DMS 273 treated with DMSO at 0.1 percent for 48 hours (cell line): ENCODE measurements around the gene MSLN.

Experiments used
- DNase-seq: peaks from one replicate; lab custom pipeline; 2025; lab: John Stamatoyannopoulos, UW

Gene MSLN

GRCh38 chr16:760545-761343, at the start of gene MSLN:
MSLN (plus strand) TSS chr16:760734; CDS start chr16:762681, 1,947 bp downstream.
- no peak for DNase-seq

DNA sequence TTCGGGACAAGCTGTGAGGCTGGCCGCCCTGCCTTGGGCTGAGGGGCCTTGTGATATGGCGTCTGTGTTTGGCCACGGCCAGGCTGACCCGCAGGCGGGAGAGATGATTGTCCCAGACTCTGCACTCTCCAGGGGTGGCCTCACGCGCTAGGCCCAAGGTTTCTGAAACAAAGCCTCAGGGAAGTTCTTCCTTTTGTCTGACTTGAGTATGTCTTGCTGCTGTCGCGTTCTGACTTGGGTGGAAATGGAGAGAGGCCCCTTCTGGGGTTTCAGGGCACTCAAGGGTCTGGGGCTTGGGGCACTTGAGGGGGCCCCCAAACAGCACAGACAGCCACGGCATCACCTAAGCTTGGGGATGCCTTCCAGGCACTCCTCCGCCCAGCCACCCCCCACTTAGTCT, 49.5 kb upstream of the MSLN start:
- no peak for DNase-seq

GRCh38 chr16:711548-712320, 48.8 kb upstream of the MSLN start:
- no peak for DNase-seq

GRCh38 chr16:712740-713250, 47.7 kb upstream of the MSLN start:
- DNase-seq = peak; percentile 37

- DNase-seq = no peak
These were observed 46.5 kb upstream of the MSLN start for GRCh38 chr16:714079-714478.

DNA sequence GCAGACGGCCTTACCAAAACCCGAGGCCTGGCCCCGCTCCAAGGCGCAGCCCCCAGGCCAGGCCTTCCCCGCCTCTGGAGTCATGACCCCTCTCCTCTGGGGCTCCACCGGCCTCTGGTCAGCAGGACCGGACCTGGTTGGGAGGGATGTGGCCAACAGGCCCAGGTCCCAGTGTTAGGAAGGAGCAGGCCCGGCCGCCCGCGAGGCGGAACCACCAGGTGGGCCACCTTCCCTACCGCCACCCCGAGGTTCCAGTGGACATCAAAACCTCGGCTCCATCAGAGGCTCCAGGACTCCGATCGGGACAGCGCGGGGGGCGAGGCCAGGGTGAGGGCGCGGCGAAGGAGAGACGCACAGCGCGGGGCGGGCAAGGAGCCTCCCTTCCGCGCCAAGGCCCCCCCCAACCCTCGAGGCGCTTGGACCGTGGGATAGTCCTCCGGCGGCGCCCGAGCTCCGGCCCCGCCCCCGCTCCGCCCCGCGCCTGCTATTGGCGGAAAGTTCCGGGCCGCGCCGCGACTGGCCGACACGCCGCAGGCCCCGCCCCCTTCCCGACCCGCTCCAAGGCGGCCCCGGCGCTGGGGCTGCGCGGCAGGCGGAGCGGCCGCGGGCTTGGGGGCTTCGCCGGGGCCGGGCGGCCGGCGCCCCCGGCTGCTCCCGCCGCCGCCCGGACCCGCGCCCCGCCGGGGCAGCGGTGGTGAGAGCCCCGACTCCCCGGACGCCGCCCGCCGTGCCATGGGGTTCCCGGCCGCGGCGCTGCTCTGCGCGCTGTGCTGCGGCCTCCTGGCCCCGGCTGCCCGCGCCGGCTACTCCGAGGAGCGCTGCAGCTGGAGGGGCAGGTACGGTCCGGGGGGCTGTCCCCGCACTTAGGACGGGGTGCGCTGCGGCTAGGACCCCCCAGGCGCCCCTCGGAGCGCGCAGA, 45.7 kb upstream of the MSLN start, which contains the start of gene METRN:
METRN (plus strand) TSS at position 561 of the 919 bp plus-strand sequence; CDS start at position 733, 172 bp downstream.
- peak; percentile 58 for DNase-seq

DNA sequence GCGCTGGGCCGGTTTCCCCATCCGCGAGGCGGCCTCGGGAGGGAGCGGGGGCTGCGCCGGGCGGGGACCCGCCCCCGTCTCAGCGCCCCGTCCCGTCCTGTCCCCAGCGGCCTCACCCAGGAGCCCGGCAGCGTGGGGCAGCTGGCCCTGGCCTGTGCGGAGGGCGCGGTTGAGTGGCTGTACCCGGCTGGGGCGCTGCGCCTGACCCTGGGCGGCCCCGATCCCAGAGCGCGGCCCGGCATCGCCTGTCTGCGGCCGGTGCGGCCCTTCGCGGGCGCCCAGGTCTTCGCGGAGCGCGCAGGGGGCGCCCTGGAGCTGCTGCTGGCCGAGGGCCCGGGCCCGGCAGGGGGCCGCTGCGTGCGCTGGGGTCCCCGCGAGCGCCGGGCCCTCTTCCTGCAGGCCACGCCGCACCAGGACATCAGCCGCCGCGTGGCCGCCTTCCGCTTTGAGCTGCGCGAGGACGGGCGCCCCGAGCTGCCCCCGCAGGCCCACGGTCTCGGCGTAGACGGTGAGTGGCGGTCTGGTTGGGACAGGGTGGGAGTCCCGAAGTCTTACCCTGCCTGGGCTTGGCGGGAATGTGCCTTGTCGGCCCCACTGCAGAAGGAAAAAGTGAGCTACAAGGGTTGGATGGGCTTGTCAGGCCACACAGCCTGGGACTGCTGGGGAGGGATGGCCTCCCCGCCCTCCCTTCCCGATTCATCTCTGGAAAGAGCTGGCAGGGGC, 44.9 kb upstream of the MSLN start:
- no peak for DNase-seq

DNA sequence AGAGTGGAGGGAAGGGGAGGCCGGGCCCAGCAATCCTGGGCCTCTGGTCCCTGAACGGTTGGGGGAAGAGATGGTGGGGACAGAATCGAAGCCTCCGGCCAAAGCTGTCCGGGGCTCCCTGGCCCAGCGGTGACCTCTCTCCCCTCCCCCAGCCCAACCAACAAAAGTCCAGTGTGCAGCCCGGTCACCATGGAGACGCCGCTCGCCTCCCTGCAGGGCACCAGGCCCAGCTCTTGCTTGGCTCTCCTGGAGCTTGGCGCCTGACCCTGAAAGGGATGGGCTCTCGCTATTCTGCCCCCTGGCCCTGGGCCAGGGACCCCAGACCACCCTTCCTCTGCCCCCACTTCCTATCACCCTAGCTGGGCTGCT, 44.4 kb upstream of the MSLN start:
- no peak for DNase-seq

- DNase-seq = no peak
These were observed 43.7 kb upstream of the MSLN start for GRCh38 chr16:716768-717325.

DNA sequence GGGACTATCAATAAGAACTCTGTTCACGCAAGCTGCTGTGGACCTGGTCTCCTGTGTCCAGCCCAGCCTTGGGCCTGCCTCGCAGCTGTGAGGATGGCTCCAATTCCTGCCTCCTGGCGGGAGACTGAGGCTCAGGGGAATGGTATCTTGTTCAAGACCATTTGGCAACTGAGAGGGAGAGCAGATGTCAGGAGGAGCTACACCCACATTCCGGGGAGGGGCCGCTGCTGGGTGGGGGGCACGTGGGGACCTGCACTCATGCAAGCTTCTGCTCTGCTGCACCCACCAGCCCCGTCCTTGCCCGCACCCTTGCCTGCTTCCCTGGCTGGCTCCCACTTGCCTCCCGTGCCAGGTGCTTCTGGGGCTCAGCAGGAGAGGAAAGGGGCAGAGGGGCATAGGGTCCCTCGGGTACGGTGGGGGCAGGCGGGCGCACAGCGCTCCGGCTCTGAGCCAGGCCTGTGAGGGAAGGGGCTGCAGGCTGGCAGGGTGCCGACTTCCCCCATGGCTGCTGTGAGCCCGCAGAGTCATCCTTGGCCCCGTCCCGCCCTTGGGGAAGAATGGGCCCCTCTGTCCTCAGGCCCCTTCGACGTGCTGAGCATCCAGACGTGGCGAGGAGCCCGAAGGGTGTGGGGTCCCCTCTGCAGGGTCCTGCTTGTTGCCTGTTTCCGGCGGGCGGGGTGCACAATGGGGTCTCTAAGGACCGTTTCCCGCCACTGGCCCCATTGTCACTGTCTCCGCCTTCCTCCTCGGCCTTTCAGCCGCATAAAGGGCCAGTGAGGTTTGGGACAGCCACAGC, 42.9 kb upstream of the MSLN start:
- DNase-seq = no peak

- no peak for DNase-seq
These were observed 42.1 kb upstream of the MSLN start for GRCh38 chr16:718389-718788.

DNA sequence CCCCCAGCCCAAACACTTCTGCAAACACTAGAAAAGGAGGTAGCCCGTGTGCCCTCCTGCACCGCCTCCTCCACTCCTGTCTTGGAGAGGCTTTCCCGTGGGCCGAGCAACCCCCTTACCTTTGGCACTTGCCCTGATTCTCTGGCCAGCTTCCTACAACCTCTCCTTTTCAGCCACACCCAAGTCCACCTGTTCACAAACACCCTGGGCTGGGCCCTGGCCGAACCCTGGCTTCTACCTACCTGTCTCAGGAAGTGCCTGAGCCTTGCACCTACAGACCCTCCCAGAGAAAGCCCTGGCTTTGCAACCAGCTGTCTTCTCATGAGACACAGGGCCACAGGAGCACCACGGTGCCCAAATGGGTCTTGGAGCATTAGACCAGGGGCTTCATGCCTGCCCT, 41.6 kb upstream of the MSLN start:
- no peak for DNase-seq

DNA sequence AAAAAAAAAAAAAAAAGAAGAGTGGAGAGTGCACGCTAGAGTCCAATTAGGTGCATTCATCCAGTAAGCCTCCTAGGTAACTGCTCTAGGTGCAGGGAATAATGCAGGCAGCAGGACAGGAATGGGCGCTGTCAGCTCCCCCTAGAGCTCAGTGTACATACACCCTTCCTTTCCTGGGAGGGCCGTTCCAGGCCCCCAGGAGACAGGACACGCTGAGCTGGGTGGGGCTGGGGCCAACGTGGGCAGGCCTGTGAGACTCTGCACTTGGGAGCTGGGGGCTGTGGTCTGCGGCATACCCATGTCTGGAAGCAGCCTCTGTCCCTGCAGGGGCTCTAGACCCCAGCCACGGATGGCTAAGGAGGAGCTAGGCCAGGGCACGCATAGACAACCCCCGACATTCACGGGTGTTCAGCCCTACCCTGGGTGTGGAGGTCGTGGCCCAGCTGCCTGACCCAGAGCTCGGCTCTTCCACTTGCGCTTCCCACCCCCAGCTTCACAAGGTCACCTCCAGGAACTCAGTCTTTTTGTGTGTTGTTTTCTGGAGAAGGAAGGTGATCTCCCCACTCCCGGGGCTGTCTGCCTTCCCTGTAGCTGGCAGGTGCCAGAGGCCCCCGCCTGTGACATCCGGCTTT, 40.6 kb upstream of the MSLN start:
- DNase-seq = no peak

- DNase-seq = peak; percentile 82
These were observed 40.0 kb upstream of the MSLN start for GRCh38 chr16:720447-720989.

- peak; percentile 61 for DNase-seq
These were observed 39.4 kb upstream of the MSLN start, which contains the start of gene ANTKMT for GRCh38 chr16:720990-721764. ANTKMT (plus strand) TSS chr16:721146; CDS start chr16:721275, 129 bp downstream.

- no peak for DNase-seq
These were observed 38.6 kb upstream of the MSLN start for GRCh38 chr16:721765-722540.

- no peak for DNase-seq
These were observed 37.5 kb upstream of the MSLN start for GRCh38 chr16:722835-723633.
